DOHH2 (cell line): Measurements from ENCODE around the gene ITPK1.

Experiments
- H3F3A ChIP-seq: fragments of 200-600 bp; sonication (generic), shearing (Covaris generic); 2 replicates; pipeline ENCODE4 v1.6.0; 2016; ENCODE audit warnings: antibody characterized with exemption, mild to moderate bottlenecking; ENCODE audit not compliant: control insufficient read depth, insufficient read depth
- H3K27ac ChIP-seq: fragments of 200-600 bp; sonication (generic); 2 replicates; pipeline ENCODE4 v1.5.1; 2014; ENCODE audit warnings: low read depth, mild to moderate bottlenecking, low read length, moderate library complexity
- H3K27me3 ChIP-seq: fragments of 200-600 bp; sonication (generic); 2 replicates; pipeline ENCODE4 v1.6.1; 2014; ENCODE audit warnings: mild to moderate bottlenecking, low read length, mixed read lengths; ENCODE audit not compliant: control insufficient read depth
- H3K36me3 ChIP-seq: fragments of 200-600 bp; sonication (generic); 2 replicates; pipeline ENCODE4 v1.6.1; 2014; ENCODE audit warnings: mild to moderate bottlenecking, low read length, moderate library complexity, mixed read lengths; ENCODE audit not compliant: control insufficient read depth
- H3K4me1 ChIP-seq: fragments of 200-600 bp; sonication (generic); 2 replicates; pipeline ENCODE4 v1.6.1; 2014; ENCODE audit warnings: mild to moderate bottlenecking, low read length, mixed read lengths; ENCODE audit not compliant: control insufficient read depth
- H3K4me2 ChIP-seq: fragments of 200-600 bp; sonication (generic); 2 replicates; pipeline ENCODE4 v1.6.0; 2014; ENCODE audit warnings: mild to moderate bottlenecking, low read length, moderate library complexity
- H3K4me3 ChIP-seq: fragments of 200-600 bp; sonication (generic); 2 replicates; pipeline ENCODE4 v1.5.1; 2014; ENCODE audit warnings: mild to moderate bottlenecking, low read length, mixed read lengths
- H3K79me2 ChIP-seq: fragments of 200-600 bp; sonication (generic); 2 replicates; pipeline ENCODE4 v1.6.1; 2014; ENCODE audit warnings: mild to moderate bottlenecking, low read length, mixed read lengths; ENCODE audit not compliant: control insufficient read depth
- H3K9me2 ChIP-seq: fragments of 200-600 bp; sonication (generic); replicated peaks from 2 replicates; pipeline ENCODE4 v1.6.1; 2014; ENCODE audit warnings: mild to moderate bottlenecking, low read length, mixed read lengths; ENCODE audit not compliant: control insufficient read depth
- H3K9me3 ChIP-seq: fragments of 200-600 bp; sonication (generic); 2 replicates; pipeline ENCODE4 v1.6.1; 2014; ENCODE audit warnings: antibody characterized with exemption, low read length, mixed read lengths; ENCODE audit not compliant: control insufficient read depth, insufficient read depth
- H4K20me1 ChIP-seq: fragments of 200-600 bp; sonication (generic); 2 replicates; pipeline ENCODE4 v1.6.0; 2014; ENCODE audit warnings: low read depth, mild to moderate bottlenecking, antibody characterized with exemption, low read length, moderate library complexity; ENCODE audit not compliant: control insufficient read depth, insufficient read depth
- CTCF ChIP-seq: fragments of 200-600 bp; sonication (generic); IDR thresholded peaks from one replicate; pipeline ENCODE4 v1.5.1; 2014; ENCODE audit warnings: antibody characterized with exemption, mild to moderate bottlenecking, low read depth, low read length; ENCODE audit not compliant: poor library complexity, severe bottlenecking
- EZH2phosphoT487 ChIP-seq: fragments of 200-600 bp; sonication (generic); IDR thresholded peaks from 2 replicates; pipeline ENCODE4 v1.6.1; 2017; ENCODE audit warnings: borderline replicate concordance, mild to moderate bottlenecking, antibody characterized with exemption, low read length, moderate library complexity, mixed read lengths

ITPK1 gene

GRCh38 chr14:93030761-93031160 is 85.0 kb downstream of the ITPK1 start:
- Histone ChIP-seq H3K27me3 (no peaks in the 10 kb centered on the region), H3K27ac (no peak overlapping the region), H3K4me3 (no peak overlapping the region), H3K9me2 (no peaks in the 10 kb centered on the region), H3K36me3 (no peaks in the 10 kb centered on the region), H3K79me2 (no peaks in the 10 kb centered on the region), H3F3A (no peaks in the 10 kb centered on the region), H3K4me2 (no peak overlapping the region), H3K4me1 (peaks cover 16% of the 10 kb centered on the region), H3K9me3 (no peaks in the 10 kb centered on the region), H4K20me1 (0 out of 2 replicates have a peak, but pooled peaks cover 6% of the 10 kb centered on the region)
- TF ChIP-seq EZH2phosphoT487 (no peak), CTCF (no peak)

GRCh38 chr14:93029911-93030508 is 85.7 kb downstream of the ITPK1 start:
- Histone ChIP-seq H3K9me3 (no peaks in the 10 kb centered on the region), H3K79me2 (no peaks in the 10 kb centered on the region), H3K27me3 (no peaks in the 10 kb centered on the region), H3F3A (no peaks in the 10 kb centered on the region), H3K4me3 (no peak overlapping the region), H3K27ac (no peak overlapping the region), H4K20me1 (0 out of 2 replicates have a peak, but pooled peaks cover 5% of the 10 kb centered on the region), H3K9me2 (no peaks in the 10 kb centered on the region), H3K4me2 (no peak overlapping the region), H3K36me3 (no peaks in the 10 kb centered on the region), H3K4me1 (peaks cover 16% of the 10 kb centered on the region)
- TF ChIP-seq EZH2phosphoT487: no peak
- TF ChIP-seq CTCF: no peak

- Histone ChIP-seq H3K27me3 (no peaks in the 10 kb centered on the region), H3K9me3 (no peaks in the 10 kb centered on the region), H3K36me3 (no peaks in the 10 kb centered on the region), H3K79me2 (no peaks in the 10 kb centered on the region), H3F3A (no peaks in the 10 kb centered on the region), H3K9me2 (no peaks in the 10 kb centered on the region), H3K27ac (no peak overlapping the region), H3K4me1 (peaks cover 12% of the 10 kb centered on the region), H3K4me2 (no peak overlapping the region), H3K4me3 (no peak overlapping the region), H4K20me1 (no peaks in the 10 kb centered on the region)
- TF ChIP-seq CTCF (no peak), EZH2phosphoT487 (no peak)
These were observed 86.3 kb downstream of the ITPK1 start for GRCh38 chr14:93029417-93029816.

- Histone ChIP-seq H3K27ac (no peak overlapping the region), H3K79me2 (no peaks in the 10 kb centered on the region), H4K20me1 (no peaks in the 10 kb centered on the region), H3K4me3 (no peak overlapping the region), H3K9me3 (no peaks in the 10 kb centered on the region), H3K36me3 (no peaks in the 10 kb centered on the region), H3K9me2 (no peaks in the 10 kb centered on the region), H3K4me2 (no peak overlapping the region), H3F3A (no peaks in the 10 kb centered on the region), H3K4me1 (peaks cover 5% of the 10 kb centered on the region), H3K27me3 (no peaks in the 10 kb centered on the region)
- TF ChIP-seq EZH2phosphoT487: no peak
- TF ChIP-seq CTCF: no peak
These were observed 87.0 kb downstream of the ITPK1 start for GRCh38 chr14:93028724-93029076.
